GM10847 (cell line): ENCODE data around the gene FEV.

Experiments
- POLR2A ChIP-seq: IDR thresholded peaks from 2 replicates; pipeline ENCODE4 v1.6.1; 2011; ENCODE audit not compliant: insufficient read length; ENCODE audit errors: extremely low read depth

FEV gene

DNA sequence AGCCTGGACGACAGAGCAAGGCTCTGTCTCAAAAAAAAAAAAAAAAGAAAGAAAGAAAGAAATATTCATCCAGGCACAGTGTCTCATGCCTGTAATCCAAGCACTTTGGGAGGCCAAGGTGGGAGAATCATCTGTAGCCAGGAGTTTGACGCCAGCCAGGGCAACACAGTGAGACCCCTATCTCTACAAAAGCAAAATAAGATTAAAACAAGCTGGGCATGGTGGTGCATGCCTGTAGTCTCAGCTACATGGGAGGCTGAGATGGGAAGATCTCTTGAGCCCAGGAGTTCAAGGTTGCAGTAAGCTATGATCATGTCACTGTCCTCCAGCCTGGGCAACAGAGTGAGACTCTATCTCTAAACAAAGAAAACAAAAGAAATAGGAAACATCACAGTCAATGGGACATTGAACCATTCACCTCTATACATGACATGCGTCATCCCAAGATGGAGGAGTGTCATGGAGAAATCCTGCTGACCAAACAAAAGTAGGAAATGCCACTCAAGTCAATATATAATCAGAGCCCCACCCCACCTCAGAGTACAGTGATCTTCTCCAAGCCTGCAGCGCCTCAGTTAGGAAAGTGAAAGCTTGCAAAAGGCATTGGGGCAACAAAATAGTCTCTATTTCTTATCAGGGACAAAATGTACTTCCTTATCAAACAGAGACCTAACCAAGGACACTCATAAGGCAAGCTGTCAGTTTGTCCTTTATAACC is 9.8 kb downstream of the FEV start:
- TF ChIP-seq POLR2A, result no peak

- no peak for TF ChIP-seq POLR2A
Observed at GRCh38 chr2:218970894-218971293, 14.1 kb downstream of the FEV start.

GRCh38 chr2:218964041-218964771 is 20.8 kb downstream of the FEV start:
- no peak for TF ChIP-seq POLR2A

DNA sequence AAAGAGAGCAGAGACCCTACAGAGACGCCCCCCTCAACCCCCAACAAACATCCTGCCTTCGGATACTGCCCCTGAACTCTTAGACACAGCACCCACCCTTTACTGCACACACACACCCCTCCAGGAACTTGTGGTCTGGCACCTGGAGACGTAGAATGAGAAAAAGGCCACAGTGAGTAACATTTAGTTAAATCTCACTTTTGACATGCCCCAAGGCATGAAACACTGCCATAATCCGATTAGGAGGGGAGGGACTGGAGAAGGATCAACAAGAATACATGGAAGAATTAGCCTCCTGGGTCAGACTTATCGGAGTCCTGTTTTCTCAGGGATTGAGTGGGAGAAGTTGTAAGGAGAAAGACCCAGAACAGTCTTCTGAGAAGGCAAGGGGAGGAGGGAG is 21.4 kb downstream of the FEV start:
- TF ChIP-seq POLR2A, result no peak

DNA sequence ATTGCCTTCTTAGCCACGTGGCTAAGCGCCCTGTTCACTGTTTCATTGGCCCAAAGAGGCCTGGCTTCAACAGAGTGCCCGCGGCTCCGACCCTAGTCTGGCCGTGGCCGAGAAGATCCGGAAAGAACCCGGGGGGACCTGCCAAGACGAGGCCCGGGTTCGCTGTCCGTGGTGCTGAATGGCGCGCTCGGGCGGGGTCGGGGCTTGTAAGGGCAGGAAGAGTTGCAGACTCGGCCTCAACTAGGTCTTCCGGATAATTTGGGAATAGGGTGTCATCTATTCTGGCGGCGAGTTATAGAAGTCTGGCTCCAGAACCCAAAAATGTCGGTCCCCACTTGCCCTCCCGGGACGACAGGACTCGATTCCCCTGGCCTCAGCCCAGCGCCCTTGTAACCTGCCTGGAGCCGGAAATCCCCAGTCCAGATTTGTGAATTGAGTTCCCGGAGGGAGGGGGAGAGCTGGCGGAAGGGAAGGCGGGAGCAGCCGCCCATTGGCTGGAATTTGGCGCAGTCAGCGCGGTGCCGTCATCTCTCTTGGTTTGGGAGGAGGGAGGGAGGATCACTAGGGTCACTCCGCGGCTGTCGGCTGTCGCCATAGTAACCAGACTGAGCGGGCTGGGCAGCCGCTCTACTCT is 22.0 kb downstream of the FEV start:
- TF ChIP-seq POLR2A, result no peak

DNA sequence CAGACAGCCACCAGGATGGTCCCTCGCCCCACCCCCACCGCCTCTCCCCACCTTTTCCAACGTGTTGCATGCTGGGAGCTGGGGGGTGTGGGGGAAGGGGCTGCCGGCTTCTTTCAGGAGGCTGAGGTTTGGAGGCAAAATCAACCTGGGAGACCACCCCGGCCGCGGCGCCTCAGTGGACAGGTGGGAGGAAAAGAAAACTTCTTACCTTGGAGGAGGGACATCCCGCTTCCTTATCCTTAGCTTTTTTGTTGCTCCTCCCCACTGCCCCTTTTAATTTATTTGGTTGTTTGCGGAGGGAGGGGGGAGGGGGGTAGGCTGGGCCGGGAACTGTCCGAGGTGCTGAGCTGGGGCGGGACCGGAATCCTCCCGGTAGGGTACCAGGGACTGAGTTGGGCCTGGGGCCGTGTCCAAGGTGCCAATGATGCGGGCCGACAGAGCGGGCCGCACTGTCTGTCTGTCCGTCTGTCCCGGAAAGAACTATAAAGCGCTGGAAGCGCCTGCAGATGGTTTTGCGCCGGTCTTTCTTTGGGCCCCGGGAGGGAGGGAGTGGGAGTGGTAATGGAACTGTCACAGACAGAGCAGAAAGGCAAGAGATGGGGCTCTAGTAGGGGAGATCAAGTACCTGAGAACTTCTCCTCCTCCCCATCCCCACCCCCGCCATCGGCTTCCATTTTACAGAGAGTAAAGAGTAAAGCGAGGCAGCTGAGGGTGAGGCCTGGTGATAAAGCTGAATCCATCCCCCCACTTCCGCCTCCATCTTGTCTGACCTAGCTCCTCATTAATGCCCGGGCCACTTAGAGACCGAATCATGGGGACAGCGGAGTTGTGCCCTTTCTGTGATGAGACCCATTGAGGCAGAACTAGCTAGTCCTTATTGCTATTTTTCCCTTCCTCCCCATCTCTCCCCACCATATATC is 23.1 kb downstream of the FEV start:
- no peak for TF ChIP-seq POLR2A

DNA sequence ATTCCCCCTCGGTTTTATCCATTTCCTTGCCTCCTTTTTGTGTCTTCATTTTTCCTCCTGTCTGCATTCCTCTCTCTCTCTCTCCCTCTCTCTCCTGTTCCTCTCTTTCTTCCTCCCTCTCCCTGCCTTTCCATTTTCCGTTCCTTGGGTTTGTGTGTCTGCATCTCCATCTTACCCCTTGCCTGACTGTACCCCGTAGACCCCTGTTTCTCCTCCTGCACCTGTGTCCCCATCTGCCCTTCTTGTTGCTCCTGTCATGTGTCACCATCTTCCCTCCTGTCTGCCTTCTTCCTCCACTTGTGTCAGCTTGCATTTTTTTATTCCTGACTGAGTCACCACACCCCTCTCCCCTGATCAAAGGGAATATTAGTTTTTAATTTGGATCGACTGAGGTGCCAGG is 23.8 kb downstream of the FEV start:
- no peak for TF ChIP-seq POLR2A

- no peak for TF ChIP-seq POLR2A
Observed at GRCh38 chr2:218960309-218961165, 24.4 kb downstream of the FEV start.

GRCh38 chr2:218959761-218960308 is 25.1 kb downstream of the FEV start:
- no peak for TF ChIP-seq POLR2A

DNA sequence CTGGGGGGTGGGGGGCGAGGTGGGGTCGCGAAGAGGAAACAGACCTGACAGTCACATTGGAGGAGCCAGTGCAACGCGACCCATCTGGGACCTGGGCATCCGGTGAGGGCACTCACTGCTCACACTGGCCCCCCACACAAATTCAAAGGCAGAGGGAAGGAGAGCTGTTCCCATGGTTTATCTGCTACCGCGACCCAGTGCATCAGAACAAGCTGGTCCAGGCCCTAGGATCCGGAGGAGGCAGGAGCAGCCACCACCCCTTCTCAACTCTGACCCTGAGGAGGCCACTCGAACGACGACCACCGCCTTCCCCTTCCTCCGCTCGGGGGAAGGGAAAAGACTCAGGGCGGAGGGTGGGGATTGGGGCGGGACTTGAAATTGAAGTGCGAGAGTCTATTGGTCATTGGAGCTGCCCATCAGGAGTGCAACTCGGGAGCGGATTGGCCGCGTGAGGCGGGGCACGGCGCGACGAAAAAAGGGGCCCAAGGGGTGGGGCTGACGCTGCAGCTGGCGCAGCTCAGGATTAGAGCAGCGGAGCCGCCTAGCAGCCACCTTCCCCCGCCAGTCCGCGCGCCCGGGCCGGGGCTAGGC is 25.7 kb downstream of the FEV start, which contains the start of gene CDK5R2:
Gene CDK5R2, plus strand, starts transcription at position 526 of the 591 bp plus-strand sequence. CDS start 155 bp downstream, outside the sequence.
- no peak for TF ChIP-seq POLR2A

DNA sequence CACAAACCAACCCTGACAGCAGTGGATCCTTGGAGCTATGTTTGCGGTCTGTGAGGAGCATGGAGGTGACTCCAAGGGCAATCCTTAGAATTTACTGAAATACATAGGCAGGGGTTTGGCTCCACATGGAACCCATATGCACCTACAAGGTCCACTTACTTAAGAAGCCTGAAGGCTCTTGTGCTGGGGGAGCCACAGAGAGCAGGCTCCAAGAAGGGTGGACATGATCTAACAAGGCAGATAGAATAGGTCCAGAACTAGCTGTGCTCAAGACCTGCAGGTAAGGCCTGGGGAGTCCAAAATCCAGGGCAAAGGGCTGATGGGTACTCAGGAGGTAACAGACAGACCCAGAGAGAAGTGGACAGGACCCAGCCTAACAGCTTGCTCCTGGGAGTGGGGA is 26.7 kb downstream of the FEV start:
- no peak for TF ChIP-seq POLR2A

DNA sequence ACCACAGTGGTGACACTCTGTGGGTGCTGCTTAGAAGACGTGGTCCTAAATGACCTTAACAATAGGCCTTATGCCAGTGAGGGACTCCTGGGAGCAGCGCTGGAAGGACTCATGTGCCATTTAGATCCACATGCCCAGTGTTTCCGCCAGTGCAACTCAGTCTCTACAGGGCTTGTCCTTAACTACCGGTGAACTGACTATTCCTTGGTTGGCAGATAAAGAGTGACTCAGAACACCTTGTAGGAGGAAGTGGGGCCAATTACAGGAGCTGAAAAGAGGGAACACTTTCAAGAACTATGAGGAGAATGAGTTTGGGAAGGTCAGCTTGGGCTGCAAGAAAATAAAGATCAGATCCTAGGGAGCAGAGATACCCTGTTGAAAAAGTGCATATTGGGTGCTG is 27.3 kb downstream of the FEV start:
- no peak for TF ChIP-seq POLR2A

GRCh38 chr2:218956039-218956438 is 28.9 kb downstream of the FEV start:
- TF ChIP-seq POLR2A, result no peak
